HG02885 (cell line): ENCODE results near the gene HBE1.
"Not testable (repeated sequence)": the region's sequence is repeated elsewhere in the genome, so short reads cannot be mapped to it uniquely, and the experiment has no call there.

Experiments
- ATAC-seq: cut with Tn5 transposase; IDR thresholded peaks from one replicate; pipeline ENCODE4 v1.9.1; 2021; ENCODE audit warnings: mild to moderate bottlenecking; ENCODE audit not compliant: unreplicated experiment, poor library complexity

Gene HBE1

DNA sequence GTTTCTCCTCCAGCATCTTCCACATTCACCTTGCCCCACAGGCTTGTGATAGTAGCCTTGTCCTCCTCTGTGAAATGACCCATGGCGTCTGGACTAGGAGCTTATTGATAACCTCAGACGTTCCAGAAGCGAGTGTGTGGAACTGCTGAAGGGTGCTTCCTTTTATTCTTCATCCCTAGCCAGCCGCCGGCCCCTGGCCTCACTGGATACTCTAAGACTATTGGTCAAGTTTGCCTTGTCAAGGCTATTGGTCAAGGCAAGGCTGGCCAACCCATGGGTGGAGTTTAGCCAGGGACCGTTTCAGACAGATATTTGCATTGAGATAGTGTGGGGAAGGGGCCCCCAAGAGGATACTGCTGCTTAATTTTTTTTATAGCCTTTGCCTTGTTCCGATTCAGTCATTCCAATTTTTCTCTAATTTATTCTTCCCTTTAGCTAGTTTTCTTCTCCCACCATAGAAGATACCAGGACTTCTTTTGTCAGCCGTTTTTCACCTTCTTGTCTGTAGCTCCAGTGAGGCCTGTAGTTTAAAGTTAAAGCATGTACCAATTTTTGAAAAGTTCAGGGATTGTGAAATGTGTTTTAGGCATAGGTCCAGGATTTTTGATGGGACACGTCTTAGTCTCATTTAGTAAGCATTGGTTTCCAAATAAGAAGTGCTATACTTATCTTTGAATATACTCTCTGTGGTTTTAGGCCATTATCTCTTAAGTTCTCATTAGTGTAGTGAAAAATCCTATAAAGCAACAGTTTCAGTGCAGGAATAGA is 14.9 kb downstream of the HBE1 start, which contains the start of gene HBG2:
HBG2 (minus strand) TSS at position 136 of the 768 bp plus-strand sequence; CDS start at position 83, 53 bp downstream.
- ATAC-seq, result not testable (repeated sequence)

DNA sequence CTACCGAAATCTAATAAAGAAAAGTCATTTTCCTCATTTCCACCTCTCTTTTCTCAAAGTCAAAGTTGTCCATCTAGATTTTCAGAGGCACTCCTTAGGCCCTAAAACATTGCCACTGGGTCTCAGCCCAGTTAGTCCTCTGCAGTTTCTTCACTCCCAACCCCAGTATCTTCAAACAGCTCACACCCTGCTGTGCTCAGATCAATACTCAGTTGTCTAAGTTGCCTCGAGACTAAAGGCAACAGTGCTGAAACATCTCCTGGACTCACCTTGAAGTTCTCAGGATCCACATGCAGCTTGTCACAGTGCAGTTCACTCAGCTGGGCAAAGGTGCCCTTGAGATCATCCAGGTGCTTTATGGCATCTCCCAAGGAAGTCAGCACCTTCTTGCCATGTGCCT is 15.7 kb downstream of the HBE1 start:
- ATAC-seq, result not testable (repeated sequence)

DNA sequence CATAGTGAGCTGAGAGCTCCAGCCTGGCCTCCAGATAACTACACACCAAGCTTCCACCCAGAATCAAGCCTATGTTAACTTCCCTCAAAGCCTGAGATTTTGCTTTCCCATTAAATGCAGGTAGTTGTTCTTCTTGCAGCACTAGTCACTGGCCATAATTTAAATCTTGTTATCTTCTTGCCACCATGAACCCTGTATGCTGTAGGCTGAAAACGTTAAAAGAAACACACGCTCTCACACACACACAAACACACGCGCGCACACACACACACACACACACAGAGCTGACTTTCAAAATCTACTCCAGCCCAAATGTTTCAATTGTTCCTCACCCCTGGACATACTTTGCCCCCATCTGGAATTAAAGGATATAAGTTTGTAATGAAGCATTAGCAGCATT is 16.3 kb downstream of the HBE1 start:
- not testable (repeated sequence) for ATAC-seq

DNA sequence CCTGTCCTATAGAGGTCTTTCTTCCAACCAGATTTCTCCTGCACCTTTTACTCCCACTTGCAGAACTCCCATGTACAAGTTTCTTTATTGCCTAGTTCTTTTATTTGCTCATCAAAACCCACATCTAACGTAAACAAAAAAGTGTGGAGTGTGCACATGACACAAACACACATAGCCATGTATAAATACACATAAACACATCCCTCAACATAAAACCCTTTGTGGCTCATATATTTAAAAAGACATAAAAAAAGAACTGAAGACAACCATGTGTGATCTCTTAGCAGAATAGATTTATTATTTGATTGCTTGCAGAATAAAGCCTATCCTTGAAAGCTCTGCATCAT is 16.9 kb downstream of the HBE1 start:
- no peak for ATAC-seq

DNA sequence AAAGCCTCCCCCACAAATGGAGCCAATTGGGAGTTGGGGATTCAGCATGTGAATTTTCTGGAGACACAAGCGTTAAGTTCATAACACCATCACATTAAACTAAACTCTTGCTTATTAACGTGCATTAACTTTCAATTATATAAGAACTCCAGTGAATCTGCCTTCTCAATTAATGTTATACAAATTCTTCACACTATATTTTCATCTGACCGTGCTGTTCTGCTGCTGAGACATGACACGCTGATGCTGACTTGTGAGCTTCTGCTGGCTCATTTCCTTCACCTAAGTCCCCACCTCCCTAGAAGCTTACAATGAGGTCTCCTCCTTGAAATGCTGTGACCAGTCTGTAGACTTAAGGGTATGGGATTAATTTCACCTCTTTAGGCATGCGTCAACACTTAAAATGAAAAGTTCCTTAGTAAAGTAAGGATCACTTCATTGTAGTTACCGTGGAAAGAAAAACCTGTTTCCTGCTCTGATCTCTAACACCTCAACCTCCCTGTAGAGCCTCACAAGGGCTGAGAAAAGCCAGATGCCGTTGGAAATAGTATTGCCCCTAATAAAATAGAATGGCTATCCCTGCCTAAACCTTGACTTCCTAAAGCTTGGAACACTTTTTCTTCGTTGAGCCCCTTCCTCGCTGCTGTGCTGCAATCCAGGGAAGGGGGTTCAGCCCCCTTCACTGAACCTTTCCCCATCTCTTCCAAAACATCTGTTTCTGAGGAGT is 17.4 kb downstream of the HBE1 start:
- ATAC-seq, result no peak

DNA sequence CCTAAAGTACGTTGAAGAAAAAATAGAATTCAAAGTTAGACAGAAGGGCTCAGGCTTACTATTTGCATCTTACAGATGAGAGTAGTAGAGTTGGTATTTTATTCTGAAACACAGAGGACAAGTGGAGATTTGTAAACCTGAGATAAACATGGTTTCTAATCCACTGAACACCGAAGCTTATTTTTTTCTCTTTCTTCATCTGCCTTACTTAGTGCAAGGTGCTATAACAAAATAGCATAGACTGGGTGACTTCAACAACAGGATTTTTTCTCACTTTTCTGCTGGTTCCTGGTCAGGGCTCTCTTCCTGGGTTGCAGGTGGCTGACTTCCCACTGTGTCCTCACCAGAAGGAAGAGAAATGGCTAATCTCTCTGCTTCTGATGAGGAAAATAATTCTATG is 18.0 kb downstream of the HBE1 start:
- no peak for ATAC-seq

DNA sequence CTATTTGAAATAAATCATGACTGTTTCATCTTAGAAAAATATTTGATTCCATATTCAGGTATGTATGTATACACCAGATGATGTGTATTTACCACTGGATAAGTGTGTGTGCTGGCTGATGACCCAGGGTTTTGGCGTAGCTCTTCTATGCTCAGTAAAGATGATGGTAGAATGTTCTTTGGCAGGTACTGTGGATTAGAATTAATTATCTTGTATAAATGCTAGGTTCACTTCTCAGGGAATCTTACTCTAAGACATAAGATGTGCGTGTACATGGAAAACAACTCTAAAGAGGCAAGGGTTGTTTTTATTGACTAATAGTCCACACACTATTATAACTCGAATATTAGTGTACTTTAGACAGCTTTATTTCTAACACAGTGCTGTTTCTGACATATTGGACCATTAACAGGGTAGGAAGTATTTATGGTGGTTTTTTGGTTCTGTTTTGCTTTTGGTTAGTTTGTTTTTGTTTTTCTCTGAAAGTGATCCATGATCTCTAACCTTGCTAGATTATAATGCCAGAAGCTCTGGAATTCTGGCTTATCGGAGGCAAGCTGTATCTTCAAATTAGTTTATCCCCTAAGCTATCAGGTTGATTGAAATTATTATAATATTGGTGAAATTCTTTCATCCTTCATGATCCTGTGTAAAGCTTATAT is 19.1 kb downstream of the HBE1 start:
- no peak for ATAC-seq

DNA sequence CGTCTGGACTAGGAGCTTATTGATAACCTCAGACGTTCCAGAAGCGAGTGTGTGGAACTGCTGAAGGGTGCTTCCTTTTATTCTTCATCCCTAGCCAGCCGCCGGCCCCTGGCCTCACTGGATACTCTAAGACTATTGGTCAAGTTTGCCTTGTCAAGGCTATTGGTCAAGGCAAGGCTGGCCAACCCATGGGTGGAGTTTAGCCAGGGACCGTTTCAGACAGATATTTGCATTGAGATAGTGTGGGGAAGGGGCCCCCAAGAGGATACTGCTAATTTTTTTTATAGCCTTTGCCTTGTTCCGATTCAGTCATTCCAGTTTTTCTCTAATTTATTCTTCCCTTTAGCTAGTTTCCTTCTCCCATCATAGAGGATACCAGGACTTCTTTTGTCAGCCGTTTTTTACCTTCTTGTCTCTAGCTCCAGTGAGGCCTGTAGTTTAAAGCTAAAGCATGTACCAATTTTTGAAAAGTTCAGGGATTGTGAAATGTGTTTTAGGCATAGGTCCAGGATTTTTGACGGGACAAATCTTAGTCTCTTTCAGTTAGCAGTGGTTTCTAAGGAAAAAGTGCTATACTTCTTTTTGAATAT is 19.8 kb downstream of the HBE1 start, which contains the start of gene HBG1:
HBG1 (minus strand) TSS at position 51 of the 590 bp plus-strand sequence. CDS start 53 bp downstream, outside the sequence.
- not testable (repeated sequence) for ATAC-seq

DNA sequence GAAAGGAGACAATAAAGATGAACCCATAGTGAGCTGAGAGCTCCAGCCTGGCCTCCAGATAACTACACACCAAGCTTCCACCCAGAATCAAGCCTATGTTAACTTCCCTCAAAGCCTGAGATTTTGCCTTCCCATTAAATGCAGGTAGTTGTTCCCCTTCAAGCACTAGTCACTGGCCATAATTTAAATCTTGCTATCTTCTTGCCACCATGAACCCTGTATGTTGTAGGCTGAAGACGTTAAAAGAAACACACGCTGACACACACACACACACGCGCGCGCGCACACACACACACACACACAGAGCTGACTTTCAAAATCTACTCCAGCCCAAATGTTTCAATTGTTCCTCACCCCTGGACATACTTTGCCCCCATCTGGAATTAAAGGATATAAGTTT is 21.2 kb downstream of the HBE1 start:
- ATAC-seq, result not testable (repeated sequence)

DNA sequence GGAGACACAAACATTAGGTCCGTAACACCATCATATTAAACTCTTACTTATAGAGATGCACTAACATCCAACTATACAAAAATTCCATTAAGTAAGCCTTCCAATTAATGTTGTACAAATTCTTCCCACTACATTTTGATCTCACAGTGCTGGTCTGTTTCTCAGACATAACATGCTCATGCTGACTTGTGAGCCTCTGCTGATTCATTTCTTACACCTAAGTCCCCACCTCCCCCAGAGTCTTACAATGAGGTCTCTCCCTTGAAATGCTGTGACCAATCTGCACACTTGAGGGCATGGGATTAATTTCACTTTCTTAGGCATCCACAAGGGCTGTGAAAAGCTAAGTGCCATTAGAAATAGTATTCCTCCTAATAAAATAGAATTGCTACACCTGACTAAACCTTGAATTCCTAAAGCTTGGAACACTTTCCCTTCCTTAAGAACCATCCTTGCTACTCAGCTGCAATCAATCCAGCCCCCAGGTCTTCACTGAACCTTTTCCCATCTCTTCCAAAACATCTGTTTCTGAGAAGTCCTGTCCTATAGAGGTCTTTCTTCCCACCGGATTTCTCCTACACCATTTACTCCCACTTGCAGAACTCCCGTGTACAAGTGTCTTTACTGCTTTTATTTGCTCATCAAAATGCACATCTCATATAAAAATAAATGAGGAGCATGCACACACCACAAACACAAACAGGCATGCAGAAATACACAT is 22.1 kb downstream of the HBE1 start:
- no peak for ATAC-seq

DNA sequence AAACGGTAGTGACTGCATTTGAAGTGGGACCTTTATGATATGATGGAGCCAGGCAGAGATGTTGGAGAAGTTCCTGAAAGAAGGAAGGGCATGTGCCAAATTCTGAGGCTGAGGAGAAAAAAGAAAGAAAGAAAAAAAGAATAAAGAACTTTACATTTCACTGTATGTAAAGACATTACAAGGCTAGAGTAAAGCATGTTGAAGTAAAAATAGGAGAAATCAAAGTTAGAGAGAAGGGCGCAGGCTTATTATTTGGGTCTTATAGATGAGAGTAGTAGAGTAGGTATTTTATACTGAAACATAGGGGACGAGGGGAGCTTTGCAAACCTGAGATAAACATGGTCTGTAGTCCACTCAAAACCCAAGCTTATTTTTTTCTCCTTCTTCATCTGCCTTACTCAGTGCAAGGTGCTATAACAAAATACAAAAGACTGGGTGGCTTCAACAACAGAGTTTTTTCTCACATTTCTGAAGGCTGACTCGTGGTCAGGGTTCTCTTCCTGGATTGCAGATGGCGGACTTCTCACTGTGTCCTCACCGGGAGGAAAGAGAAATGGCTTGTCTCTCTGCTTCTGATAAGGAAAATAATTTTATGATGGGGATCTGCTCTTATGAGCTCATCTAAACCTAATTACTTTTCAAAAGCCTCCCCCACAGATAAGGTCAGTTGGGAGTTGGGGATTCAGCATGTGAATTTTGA is 22.8 kb downstream of the HBE1 start:
- ATAC-seq, result no peak

DNA sequence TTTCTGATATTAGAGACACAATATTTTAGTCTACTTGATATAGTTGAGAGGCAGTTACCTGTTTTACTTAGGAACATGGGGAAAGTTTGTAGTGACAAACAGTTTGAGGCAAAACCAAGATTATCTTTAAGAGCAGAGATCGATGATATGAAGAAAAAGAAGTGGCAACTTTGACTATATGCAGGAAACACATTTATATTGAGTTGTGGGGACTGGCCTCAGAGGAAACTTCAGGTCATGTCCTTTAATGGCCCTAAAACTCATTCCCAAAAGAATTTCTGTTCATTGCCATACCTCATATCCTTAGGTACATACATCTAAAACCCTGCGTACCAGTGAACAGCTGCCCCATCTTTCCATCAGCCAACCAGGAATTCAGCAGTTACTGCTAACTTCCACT is 24.6 kb downstream of the HBE1 start:
- ATAC-seq, result no peak

DNA sequence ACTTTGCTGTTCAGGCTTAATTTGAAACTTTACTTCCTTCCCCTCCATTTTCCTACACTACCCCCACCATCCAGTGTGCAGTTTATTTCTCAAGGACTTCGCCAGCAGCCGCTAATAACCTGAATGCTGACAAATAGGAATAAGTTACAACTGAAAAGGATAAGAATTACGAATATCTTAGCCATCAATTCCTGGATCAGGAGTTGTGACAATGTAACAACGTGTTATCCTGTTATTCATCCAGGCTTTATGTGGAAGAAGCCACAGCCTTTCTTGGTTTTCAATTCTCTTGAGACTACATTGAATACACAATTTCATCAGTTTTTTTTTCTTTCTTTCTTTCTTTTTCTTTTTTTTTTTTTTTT is 25.9 kb downstream of the HBE1 start:
- no peak for ATAC-seq

DNA sequence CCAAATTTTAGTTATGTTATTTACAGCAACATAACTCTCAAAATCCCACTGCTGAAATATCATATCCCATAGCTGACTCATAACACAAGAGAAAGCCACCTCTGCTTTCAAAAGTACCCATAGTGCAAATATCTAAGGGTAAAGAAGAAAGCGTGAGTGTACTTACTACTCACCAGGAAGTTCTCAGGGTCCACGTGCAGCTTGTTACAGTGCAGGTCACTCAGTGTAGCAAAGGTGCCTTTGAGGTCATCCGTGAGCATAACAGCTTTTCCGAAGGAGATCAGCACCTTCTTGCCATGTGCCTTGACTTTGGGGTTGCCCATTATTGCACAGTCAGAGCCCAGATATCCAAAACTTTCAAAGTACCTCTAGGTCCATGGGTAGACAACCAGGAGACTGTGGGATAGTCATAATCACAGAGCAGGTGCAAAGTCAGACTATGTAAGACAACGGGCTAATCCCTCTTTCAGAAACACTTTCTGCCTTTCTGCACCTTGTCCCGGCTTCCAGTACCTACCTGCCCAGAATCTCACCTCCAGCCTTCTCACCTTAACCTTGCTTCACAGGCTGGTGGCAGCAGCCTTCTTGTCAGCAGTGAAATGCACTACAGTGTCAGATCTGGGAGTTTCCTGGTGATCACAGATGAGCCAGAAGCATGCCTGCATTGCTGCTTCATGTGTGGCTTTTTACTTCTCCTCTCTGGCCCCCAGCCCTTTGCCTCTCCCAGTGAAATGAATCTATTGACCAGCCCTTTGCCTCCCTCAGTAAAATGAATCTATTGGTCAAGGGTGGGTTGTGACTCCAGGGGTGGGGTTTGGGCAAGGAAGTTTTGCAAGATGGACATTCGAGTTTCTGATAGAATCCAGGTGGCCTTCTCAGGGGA is 26.6 kb downstream of the HBE1 start:
- peak; percentile 53 for ATAC-seq

DNA sequence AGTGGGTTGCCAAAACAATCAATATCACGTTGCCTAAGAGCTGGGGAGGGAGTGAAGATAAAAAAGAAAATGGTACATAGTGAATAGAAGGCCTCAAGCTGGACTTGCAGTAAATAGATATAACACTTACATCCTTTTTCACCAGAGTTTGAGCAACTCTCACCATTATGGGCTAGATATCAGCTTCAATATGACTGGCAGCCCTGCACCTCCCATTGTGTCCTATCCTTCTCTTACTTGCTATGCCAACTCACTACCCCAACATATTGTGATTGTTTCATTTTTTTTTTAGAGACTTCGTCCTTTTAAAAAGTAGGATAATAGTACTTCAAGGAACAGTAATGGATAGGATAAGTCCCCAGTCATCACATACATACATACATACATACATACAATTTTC is 27.5 kb downstream of the HBE1 start:
- ATAC-seq, result no peak

DNA sequence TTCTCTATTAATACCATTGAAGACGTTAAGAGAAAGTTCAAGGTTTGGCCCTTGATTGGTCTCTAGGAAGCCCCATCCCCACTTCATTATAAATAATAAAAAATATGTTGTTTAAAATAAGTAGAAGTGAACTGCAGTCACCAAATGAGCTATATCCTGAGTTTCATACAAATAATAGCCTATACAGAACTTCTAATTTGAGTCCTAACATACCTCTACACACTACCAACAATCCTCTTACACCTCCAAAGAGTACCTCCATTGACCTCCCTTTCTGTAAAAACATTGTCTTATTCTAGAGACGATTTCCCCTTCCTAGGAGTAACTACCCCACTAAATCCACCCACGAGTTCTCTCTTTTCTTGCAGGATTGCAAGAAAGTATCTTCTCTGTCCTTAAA is 28.3 kb downstream of the HBE1 start:
- no peak for ATAC-seq

DNA sequence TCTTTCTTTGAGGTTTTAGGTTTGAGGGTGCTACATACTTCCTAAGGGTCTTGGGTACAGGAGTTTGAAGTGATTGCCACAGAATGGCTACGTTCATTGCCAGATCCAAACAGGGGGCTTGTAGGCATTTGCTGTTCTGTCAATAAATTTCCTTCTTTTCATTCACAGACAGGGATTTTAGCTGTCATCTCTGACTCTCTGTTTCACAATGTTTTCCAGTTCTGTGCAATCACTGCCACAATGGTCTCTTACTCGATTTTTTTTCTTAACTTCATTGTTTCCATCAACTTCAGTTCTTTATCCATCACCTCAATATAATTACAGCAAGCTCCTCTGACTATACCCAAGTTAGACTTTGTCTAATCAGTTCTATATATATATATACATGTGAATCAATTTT is 29.3 kb downstream of the HBE1 start:
- no peak for ATAC-seq

DNA sequence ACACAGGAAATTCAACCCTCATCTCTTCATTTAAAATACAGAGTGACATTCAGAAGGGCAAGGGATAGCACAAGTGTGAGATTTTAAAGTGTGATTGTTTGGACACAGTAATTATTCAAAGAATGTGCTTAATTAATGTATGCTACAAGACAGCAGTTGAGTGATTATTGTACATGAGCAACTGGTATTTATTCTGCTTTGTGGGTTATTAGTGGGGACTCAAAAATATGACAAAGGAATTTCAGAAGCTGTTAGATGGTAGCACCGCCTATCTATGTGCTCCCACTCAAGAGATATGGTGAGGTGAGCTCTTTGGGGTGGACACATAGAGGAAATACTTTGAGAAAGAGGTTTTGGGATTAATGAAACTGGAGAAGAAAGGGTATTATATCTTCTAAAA is 29.7 kb downstream of the HBE1 start:
- no peak for ATAC-seq

DNA sequence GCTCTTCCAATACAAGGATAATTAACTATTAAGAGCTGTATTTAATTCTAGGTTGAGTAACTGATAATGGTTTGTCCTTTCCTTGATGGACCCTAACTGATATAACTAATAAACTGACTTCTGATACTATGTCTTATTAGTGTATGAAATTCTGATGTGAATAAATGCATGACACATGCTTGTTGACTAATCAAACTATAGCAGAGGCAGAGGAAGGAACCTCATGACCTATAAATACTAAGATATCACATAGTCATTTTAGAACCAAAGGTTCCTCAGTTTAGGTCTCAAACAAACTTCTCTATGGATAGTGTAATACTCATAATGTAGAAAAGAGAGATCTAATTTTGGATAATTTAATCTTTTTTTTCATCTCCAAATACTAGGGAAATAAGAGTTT is 30.7 kb downstream of the HBE1 start:
- no peak for ATAC-seq
